ENCODE results near the gene DHX57. TPM values are rescaled to one million over a fixed set of nuclear protein-coding genes. Genes with fewer than 3 reads are reported as not detected.
"Not testable (repeated sequence)": the region's sequence is repeated elsewhere in the genome, so short reads cannot be mapped to it uniquely, and the experiment has no call there.

Gene DHX57
- polyA plus RNA-seq, 1 donor: 59.9 TPM

- DNase-seq: no peak
These were observed 533 bp downstream of the DHX57 start for GRCh38 chr2:38875227-38875575.

- no peak for DNase-seq
These were observed 2.0 kb downstream of the DHX57 start for GRCh38 chr2:38873763-38874162.

GRCh38 chr2:38871432-38871831 lies 4.3 kb downstream of the DHX57 start:
- DNase-seq: no peak

- DNase-seq: no peak
These were observed 8.8 kb downstream of the DHX57 start for GRCh38 chr2:38866773-38867443.

- DNase-seq: no peak
These were observed 12.6 kb downstream of the DHX57 start for GRCh38 chr2:38863061-38863695.

- DNase-seq: no peak
These were observed 13.3 kb downstream of the DHX57 start for GRCh38 chr2:38862476-38862875.

- DNase-seq: no peak
These were observed 19.6 kb downstream of the DHX57 start for GRCh38 chr2:38856165-38856564.

- DNase-seq: no peak
These were observed 25.7 kb downstream of the DHX57 start for GRCh38 chr2:38850045-38850444.

GRCh38 chr2:38836791-38837190 lies 38.9 kb downstream of the DHX57 start:
- DNase-seq: no peak

GRCh38 chr2:38835990-38836389 lies 39.7 kb downstream of the DHX57 start:
- no peak for DNase-seq

GRCh38 chr2:38835015-38835601 lies 40.6 kb downstream of the DHX57 start:
- DNase-seq: no peak

- no peak for DNase-seq
These were observed 45.1 kb downstream of the DHX57 start for GRCh38 chr2:38830526-38831159.

- no peak for DNase-seq
These were observed 45.8 kb downstream of the DHX57 start for GRCh38 chr2:38829971-38830370.

GRCh38 chr2:38828460-38828859 lies 47.3 kb downstream of the DHX57 start:
- no peak for DNase-seq

- not testable (repeated sequence) for DNase-seq
These were observed 48.1 kb downstream of the DHX57 start for GRCh38 chr2:38827539-38828145.

GRCh38 chr2:38825956-38826355 lies 49.8 kb downstream of the DHX57 start:
- DNase-seq: no peak

- DNase-seq: no peak
These were observed 50.8 kb downstream of the DHX57 start for GRCh38 chr2:38824906-38825305.

- no peak for DNase-seq
These were observed 52.3 kb downstream of the DHX57 start for GRCh38 chr2:38823386-38823785.

GRCh38 chr2:38818565-38818964 lies 57.2 kb downstream of the DHX57 start:
- no peak for DNase-seq

GRCh38 chr2:38815936-38816335 lies 59.8 kb downstream of the DHX57 start:
- no peak for DNase-seq

GRCh38 chr2:38810488-38810887 lies 65.2 kb downstream of the DHX57 start:
- no peak for DNase-seq

- DNase-seq: no peak
These were observed 67.1 kb downstream of the DHX57 start for GRCh38 chr2:38808677-38809076.

- DNase-seq: no peak
These were observed 69.0 kb downstream of the DHX57 start for GRCh38 chr2:38806733-38807059.

All from left kidney (tissue), 2 donors.